Calu3 (cell line): ENCODE data around the gene BMPER. TPM values are rescaled to one million over a fixed set of nuclear protein-coding genes. Genes with fewer than 3 reads are reported as not detected.

Experiments
- BruUV-seq: library from RNA; stranded (reverse); fragments of 400-500 nt; replicated peaks from 2 replicates; lab custom pipeline; 2021; lab: Mats Ljungman, UMichigan
- CTCF ChIA-PET: fragments of 300-600 bp; sonication (Branson Sonifier 250); formaldehyde crosslinking; loops from one replicate; lab custom pipeline; 2022; ENCODE audit warnings: antibody characterized with exemption; lab: Charles Lee
- DNase-seq: peaks from one replicate; pipeline ENCODE4 v3.0.0; 2022
- H3K27ac Mint-ChIP-seq: one replicate; pipeline ENCODE4 v1.8.0; 2022; ENCODE audit warnings: mixed read lengths; ENCODE audit not compliant: unreplicated experiment
- H3K27me3 Mint-ChIP-seq: one replicate; pipeline ENCODE4 v1.8.0; 2022; ENCODE audit warnings: mixed read lengths; ENCODE audit not compliant: unreplicated experiment
- H3K36me3 Mint-ChIP-seq: one replicate; pipeline ENCODE4 v1.8.0; 2022; ENCODE audit warnings: mild to moderate bottlenecking, moderate library complexity, mixed read lengths; ENCODE audit not compliant: insufficient read depth, unreplicated experiment
- H3K4me1 Mint-ChIP-seq: one replicate; pipeline ENCODE4 v1.8.0; 2022; ENCODE audit warnings: mild to moderate bottlenecking, low read depth, mixed read lengths; ENCODE audit not compliant: unreplicated experiment
- H3K4me3 Mint-ChIP-seq: one replicate; pipeline ENCODE4 v1.8.0; 2022; ENCODE audit warnings: mild to moderate bottlenecking, low read depth, moderate library complexity, mixed read lengths; ENCODE audit not compliant: unreplicated experiment
- H3K9me3 Mint-ChIP-seq: one replicate; pipeline ENCODE4 v1.8.0; 2022; ENCODE audit warnings: low read depth, mixed read lengths; ENCODE audit not compliant: unreplicated experiment
- intact Hi-C: fragments of 100-400 bp; cut with micrococcal nuclease; formaldehyde crosslinking; loops from one replicate; pipeline ENCODE4 v1.10.0; 2022; ENCODE audit not compliant: unreplicated experiment
- total RNA-seq: library from RNA; stranded (reverse); gene quantifications from 2 replicates; pipeline ENCODE4 v1.2.3, GENCODE V29; 2022
- TF ChIP-seq, protein P1 (sequence below): fragments of 200-600 bp; IDR thresholded peaks from one replicate; pipeline ENCODE4 v1.8.0; 2022; ENCODE audit warnings: antibody characterized with exemption; ENCODE audit not compliant: unreplicated experiment

The BMPER gene
- total RNA-seq, 1 experiment from 2014 or later = not detected

DNA sequence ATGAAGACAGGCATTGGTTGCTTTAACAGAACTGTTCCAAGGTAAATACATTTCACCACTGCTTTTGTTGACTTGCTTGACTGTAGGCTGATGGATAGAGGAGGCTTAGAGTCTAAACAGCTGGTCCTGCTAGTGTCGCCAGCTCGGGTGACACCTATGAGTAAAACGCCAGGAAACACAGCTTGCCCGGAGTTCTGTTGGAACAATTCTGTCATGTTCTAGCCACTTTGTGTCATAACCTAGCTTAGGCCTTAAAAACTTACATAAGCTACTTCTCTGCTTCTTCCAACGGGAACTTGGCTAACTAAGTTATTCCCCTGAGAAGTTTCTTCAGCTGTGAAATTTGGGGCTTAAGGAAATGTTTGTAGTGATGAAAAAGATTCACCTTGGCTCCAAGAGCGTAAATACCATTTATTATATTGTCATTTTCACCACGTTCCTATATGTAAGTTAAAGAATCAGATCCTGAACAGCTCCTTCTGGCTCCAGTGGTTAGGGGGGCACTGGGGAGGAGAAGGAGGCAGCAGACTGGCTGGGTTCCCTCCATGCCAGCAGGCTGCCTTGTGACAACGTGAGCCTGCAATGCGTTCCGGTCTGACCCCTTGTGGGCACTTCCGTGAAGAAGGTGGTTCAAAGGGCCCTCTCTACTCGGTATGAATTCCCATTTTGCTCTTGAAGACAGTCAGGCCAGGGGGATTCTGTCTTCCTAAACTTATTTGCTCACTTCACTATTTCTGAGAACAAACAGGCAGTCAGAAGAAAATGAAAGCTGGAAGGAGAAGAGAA lies 253.2 kb downstream of the BMPER start:
- H3K27me3 Mint-ChIP-seq = peaks cover 16% of the 10 kb centered on the region
- CTCF ChIA-PET = interaction anchor here (0.6 kb wide), 1 partner anchor 242 kb away, joined by 5 read pairs; no protein-coding TSS in a partner anchor
- H3K36me3 Mint-ChIP-seq = no peaks in the 10 kb centered on the region
- H3K27ac Mint-ChIP-seq = no peak overlapping the region
- no TSS peak for BruUV-seq
- TF ChIP-seq, protein P1, sequence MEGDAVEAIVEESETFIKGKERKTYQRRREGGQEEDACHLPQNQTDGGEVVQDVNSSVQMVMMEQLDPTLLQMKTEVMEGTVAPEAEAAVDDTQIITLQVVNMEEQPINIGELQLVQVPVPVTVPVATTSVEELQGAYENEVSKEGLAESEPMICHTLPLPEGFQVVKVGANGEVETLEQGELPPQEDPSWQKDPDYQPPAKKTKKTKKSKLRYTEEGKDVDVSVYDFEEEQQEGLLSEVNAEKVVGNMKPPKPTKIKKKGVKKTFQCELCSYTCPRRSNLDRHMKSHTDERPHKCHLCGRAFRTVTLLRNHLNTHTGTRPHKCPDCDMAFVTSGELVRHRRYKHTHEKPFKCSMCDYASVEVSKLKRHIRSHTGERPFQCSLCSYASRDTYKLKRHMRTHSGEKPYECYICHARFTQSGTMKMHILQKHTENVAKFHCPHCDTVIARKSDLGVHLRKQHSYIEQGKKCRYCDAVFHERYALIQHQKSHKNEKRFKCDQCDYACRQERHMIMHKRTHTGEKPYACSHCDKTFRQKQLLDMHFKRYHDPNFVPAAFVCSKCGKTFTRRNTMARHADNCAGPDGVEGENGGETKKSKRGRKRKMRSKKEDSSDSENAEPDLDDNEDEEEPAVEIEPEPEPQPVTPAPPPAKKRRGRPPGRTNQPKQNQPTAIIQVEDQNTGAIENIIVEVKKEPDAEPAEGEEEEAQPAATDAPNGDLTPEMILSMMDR = peak; percentile 19
- no peak overlapping the region for H3K4me3 Mint-ChIP-seq
- H3K4me1 Mint-ChIP-seq = no peaks in the 10 kb centered on the region
- no peaks in the 10 kb centered on the region for H3K9me3 Mint-ChIP-seq
- intact Hi-C loops = no loop called here
- no peak for DNase-seq

DNA sequence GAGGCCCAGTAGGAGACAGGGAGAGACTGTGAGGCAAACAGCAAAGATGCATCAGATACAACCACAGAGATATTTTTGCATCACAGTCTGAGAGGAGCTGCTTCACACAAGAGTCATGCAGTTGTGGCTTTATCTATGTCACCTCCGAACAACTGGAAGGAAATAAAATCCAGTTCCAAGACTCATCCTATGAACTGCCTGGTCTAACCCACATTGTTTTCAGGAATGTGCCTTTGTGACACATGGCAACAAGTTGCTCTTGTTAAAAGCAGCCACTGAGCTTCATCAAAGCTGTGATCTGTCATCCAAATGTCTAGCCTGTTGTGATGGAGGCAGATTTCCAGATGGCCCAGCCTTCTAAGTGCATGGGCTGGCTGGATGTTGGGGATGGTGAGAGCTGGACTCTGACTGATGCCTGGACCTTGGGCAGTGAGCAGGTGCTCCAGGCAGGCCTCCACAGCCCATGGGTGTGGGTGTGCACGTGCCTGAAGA lies 255.0 kb downstream of the BMPER start:
- H3K9me3 Mint-ChIP-seq = no peaks in the 10 kb centered on the region
- H3K27me3 Mint-ChIP-seq = peaks cover 33% of the 10 kb centered on the region
- TF ChIP-seq, protein P1 = no peak
- intact Hi-C loops = loop anchor here (10.0 kb wide), 2 partner anchors 916 to 976 kb away; no protein-coding TSS in a partner anchor
- H3K27ac Mint-ChIP-seq = no peak overlapping the region
- no peak for DNase-seq
- H3K4me1 Mint-ChIP-seq = no peaks in the 10 kb centered on the region
- H3K36me3 Mint-ChIP-seq = no peaks in the 10 kb centered on the region
- CTCF ChIA-PET = no interaction called here
- no TSS peak for BruUV-seq
- no peak overlapping the region for H3K4me3 Mint-ChIP-seq

DNA sequence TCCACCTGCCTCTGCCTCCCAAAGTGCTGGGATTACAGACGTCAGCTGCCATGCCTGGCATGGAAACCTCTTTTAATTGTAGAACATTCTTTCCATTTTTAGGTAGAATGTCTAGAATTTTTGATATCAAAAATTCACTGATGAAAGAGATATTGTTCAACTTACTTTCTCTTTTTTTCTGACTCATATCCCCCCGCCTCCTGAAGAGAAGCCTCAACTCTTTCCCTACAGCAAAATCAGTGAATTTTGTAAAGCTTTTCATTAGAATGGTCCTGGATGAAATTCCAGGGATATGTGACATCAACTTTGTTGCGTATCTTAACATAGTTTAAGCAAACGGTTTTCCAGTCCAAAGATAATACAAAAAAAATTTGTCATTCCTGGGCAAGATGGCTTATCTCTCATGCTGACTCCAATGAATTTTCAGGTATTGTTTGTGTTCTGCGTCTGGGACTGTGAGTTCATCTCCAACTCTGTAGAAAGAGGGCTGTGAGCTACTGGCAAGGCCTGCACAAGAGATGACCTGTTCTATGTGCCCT lies 256.8 kb downstream of the BMPER start:
- BruUV-seq = no TSS peak

DNA sequence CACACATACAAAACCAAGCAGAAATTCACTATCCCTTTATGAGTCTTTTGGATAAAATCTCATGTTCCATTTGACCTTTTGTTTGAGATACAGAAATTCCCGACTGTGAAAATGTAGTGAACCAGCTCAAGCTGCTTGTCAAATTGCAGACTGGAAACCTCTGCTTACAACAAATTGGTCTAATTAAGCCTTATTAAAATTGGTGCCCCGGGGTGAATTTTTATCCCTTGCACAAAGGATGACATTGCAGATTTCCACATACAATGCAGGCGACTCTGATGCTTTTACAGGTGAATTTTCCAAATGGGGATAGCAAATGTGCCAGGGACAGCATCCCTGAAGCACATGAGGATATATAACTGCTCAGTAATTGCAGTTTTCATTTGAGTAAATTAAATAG lies 257.3 kb downstream of the BMPER start:
- CTCF ChIA-PET = no interaction called here
- H3K36me3 Mint-ChIP-seq = no peaks in the 10 kb centered on the region
- no peak overlapping the region for H3K27ac Mint-ChIP-seq
- TF ChIP-seq, protein P1 = no peak
- no peak overlapping the region for H3K4me3 Mint-ChIP-seq
- intact Hi-C loops = loop anchor here (10.0 kb wide), 2 partner anchors 918 to 978 kb away; no protein-coding TSS in a partner anchor
- DNase-seq = no peak
- no TSS peak for BruUV-seq
- peaks cover 24% of the 10 kb centered on the region for H3K27me3 Mint-ChIP-seq
- H3K9me3 Mint-ChIP-seq = no peaks in the 10 kb centered on the region
- no peaks in the 10 kb centered on the region for H3K4me1 Mint-ChIP-seq

More for the DNA sequence above, 256.8 kb downstream of the BMPER start:
- no peaks in the 10 kb centered on the region for H3K9me3 Mint-ChIP-seq
- DNase-seq = no peak
- intact Hi-C loops = loop anchor here (10.0 kb wide), 2 partner anchors 917 to 977 kb away; no protein-coding TSS in a partner anchor
- CTCF ChIA-PET = no interaction called here
- TF ChIP-seq, protein P1 = no peak
- H3K36me3 Mint-ChIP-seq = no peaks in the 10 kb centered on the region
- H3K27me3 Mint-ChIP-seq = peaks cover 25% of the 10 kb centered on the region
- no peak overlapping the region for H3K27ac Mint-ChIP-seq
- no peaks in the 10 kb centered on the region for H3K4me1 Mint-ChIP-seq
- H3K4me3 Mint-ChIP-seq = no peak overlapping the region
